CD4-positive, alpha-beta T cell treated with Interleukin-2 at 100 ng/mL for 4 hours (primary cell): Measurements from ENCODE around the gene MUC5AC.

ENCODE experiments used
- DNase-seq: peaks from one replicate; pipeline ENCODE4 v3.0.0-alpha.2; 2020; ENCODE audit warnings: low spot score

Gene MUC5AC

GRCh38 chr11:1196516-1197391, 39.0 kb downstream of the MUC5AC start:
- DNase-seq = no peak

- DNase-seq = no peak
These were observed 39.7 kb downstream of the MUC5AC start for GRCh38 chr11:1197431-1197885.

- no peak for DNase-seq
These were observed 40.3 kb downstream of the MUC5AC start for GRCh38 chr11:1197886-1198560.

GRCh38 chr11:1198561-1199240, 40.9 kb downstream of the MUC5AC start:
- DNase-seq = no peak

GRCh38 chr11:1199241-1199750, 41.5 kb downstream of the MUC5AC start:
- no peak for DNase-seq

- DNase-seq = no peak
These were observed 42.2 kb downstream of the MUC5AC start for GRCh38 chr11:1199751-1200610.

- DNase-seq = no peak
These were observed 42.9 kb downstream of the MUC5AC start for GRCh38 chr11:1200611-1201191.

- no peak for DNase-seq
These were observed 43.8 kb downstream of the MUC5AC start for GRCh38 chr11:1201395-1202153.

GRCh38 chr11:1202154-1202775, 44.5 kb downstream of the MUC5AC start:
- no peak for DNase-seq

- DNase-seq = peak; percentile 56
These were observed 45.2 kb downstream of the MUC5AC start for GRCh38 chr11:1202776-1203504.

GRCh38 chr11:1203505-1204271, 45.9 kb downstream of the MUC5AC start:
- no peak for DNase-seq

GRCh38 chr11:1204381-1205101, 46.8 kb downstream of the MUC5AC start:
- no peak for DNase-seq

- DNase-seq = no peak
These were observed 47.6 kb downstream of the MUC5AC start for GRCh38 chr11:1205121-1205986.

- no peak for DNase-seq
These were observed 48.2 kb downstream of the MUC5AC start for GRCh38 chr11:1205987-1206331.

GRCh38 chr11:1206391-1207271, 48.9 kb downstream of the MUC5AC start:
- no peak for DNase-seq
